Endothelial cell of umbilical vein (primary cell): Measurements from ENCODE around the gene C3orf62.

Experiments
- EZH2 ChIP-seq: IDR thresholded peaks from 2 replicates; pipeline ENCODE4 v1.6.1; 2012; ENCODE audit warnings: borderline replicate concordance, low read depth, mild to moderate bottlenecking, moderate library complexity, low read length, inconsistent platforms; ENCODE audit not compliant: severe bottlenecking
- GATA2 ChIP-seq: IDR thresholded peaks from 2 replicates; pipeline ENCODE4 v1.7.0; 2011; ENCODE audit warnings: low read depth, mild to moderate bottlenecking, moderate library complexity, mixed read lengths, low read length; ENCODE audit not compliant: insufficient read length, insufficient read depth
- JUN ChIP-seq: IDR thresholded peaks from 2 replicates; pipeline ENCODE4 v1.6.1; 2011; ENCODE audit warnings: borderline replicate concordance, low read depth; ENCODE audit not compliant: insufficient read length, insufficient read depth
- MYC ChIP-seq: IDR thresholded peaks from one replicate; pipeline ENCODE4 v1.6.1; 2011; ENCODE audit warnings: mild to moderate bottlenecking, low read depth, low read length
- POLR2A ChIP-seq: IDR thresholded peaks from 2 replicates; pipeline ENCODE4 v1.6.1; 2012; ENCODE audit warnings: low read depth, mild to moderate bottlenecking, control low read depth, low read length
- POLR2AphosphoS5 ChIP-seq: IDR thresholded peaks from 2 replicates; pipeline ENCODE4 v1.6.1; 2012; ENCODE audit warnings: low read depth, mild to moderate bottlenecking, control low read depth, low read length, moderate library complexity; ENCODE audit not compliant: insufficient read depth
- TF ChIP-seq, protein P1 (sequence below), 2 donors: IDR thresholded peaks; 1 replicate in 1 of 2; 2 replicates in 1 of 2; pipeline ENCODE4 v1.5.1; 2011; ENCODE audit warnings: low read length in 2 of 2, mild to moderate bottlenecking in 2 of 2, moderate library complexity in 2 of 2, control low read depth in 1 of 2, inconsistent platforms in 1 of 2, low read depth in 1 of 2; ENCODE audit not compliant: insufficient read depth in 1 of 2; ENCODE audit errors: extremely low read depth in 1 of 2
- TF ChIP-seq, protein P2 (sequence below): IDR thresholded peaks from 2 replicates; pipeline ENCODE4 v1.6.1; 2011; ENCODE audit not compliant: insufficient read depth, insufficient read length

DNA sequence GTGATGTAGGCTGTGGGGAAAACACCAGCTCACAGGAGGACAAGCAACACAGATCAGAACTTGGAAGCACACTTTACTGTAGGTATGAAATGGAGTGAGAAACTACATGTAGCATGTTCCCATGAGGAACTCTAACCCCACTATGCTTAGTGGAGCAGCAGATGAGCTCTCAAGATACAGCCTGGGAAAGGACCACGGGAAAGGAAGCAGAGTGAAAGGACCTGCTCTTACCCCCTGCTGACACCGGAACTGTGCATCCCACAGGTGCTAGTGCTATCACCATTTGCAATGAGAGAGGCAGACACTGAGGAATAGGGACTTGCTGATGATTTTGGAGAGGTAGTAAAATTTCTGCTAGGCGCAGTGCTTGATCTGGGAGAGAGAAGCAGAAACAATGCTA lies 34.3 kb upstream of the C3orf62 start:
- TF ChIP-seq, protein P1, sequence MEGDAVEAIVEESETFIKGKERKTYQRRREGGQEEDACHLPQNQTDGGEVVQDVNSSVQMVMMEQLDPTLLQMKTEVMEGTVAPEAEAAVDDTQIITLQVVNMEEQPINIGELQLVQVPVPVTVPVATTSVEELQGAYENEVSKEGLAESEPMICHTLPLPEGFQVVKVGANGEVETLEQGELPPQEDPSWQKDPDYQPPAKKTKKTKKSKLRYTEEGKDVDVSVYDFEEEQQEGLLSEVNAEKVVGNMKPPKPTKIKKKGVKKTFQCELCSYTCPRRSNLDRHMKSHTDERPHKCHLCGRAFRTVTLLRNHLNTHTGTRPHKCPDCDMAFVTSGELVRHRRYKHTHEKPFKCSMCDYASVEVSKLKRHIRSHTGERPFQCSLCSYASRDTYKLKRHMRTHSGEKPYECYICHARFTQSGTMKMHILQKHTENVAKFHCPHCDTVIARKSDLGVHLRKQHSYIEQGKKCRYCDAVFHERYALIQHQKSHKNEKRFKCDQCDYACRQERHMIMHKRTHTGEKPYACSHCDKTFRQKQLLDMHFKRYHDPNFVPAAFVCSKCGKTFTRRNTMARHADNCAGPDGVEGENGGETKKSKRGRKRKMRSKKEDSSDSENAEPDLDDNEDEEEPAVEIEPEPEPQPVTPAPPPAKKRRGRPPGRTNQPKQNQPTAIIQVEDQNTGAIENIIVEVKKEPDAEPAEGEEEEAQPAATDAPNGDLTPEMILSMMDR (IDR thresholded peaks at IDR 0.05; ENCODE audit: extremely low read depth in 1 of 2, insufficient read depth in 1 of 2, low read depth in 1 of 2, low read length in 2 of 2): no peak
- TF ChIP-seq POLR2AphosphoS5: no peak
- no peak for TF ChIP-seq MYC
- no peak for TF ChIP-seq POLR2A
- TF ChIP-seq EZH2: no peak
- TF ChIP-seq, protein P2, sequence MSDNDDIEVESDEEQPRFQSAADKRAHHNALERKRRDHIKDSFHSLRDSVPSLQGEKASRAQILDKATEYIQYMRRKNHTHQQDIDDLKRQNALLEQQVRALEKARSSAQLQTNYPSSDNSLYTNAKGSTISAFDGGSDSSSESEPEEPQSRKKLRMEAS: no peak
- TF ChIP-seq JUN: no peak
- no peak for TF ChIP-seq GATA2
